Measurements from ENCODE around the gene VAV2. TPM values are rescaled to one million over a fixed set of nuclear protein-coding genes. Genes with fewer than 3 reads are reported as not detected.
A peak's percentile ranks its signal among the peaks of the same experiment; 100 is the strongest.
"Not testable (repeated sequence)": the region's sequence is repeated elsewhere in the genome, so short reads cannot be mapped to it uniquely, and the experiment has no call there.

Gene VAV2
- total RNA-seq, 1 donor from 2014 or later = 7.6 TPM

DNA sequence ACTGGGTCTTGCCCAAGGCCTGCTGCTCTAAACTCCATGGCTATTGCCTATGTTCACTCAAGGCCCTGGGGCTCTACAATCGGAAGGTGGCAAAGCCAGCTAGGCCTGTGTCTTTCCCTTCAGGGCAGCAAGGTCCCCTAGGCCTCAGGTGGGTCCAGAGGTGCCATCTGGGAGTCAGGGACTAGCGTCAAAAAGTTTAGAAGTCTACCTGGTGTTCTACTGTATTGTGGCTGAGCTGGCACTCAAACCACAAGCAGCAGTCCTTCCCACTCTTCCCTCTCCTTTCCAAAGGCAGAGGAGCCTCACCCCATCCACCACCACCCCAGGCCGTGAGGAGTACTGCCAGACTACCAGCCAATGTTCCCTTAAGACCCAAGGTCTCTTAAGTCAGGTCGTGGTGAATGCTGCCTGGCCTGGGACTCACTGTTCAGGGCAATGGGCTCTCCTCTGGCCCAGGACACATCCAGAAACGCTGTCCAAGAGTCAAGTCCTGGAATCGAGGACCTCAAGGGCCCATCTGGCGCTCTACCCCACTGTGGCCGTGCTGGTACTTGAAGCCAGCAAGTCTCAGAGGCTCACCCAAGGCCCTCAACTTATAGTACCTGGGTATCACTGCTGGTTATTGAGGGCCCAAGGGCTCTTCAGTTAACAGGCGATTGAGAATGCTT is 241.0 kb downstream of the VAV2 start:
- intact Hi-C loops (cut with DNase I) = no loop called here
- DNase-seq (ENCODE audit: missing footprints) = no peak

DNA sequence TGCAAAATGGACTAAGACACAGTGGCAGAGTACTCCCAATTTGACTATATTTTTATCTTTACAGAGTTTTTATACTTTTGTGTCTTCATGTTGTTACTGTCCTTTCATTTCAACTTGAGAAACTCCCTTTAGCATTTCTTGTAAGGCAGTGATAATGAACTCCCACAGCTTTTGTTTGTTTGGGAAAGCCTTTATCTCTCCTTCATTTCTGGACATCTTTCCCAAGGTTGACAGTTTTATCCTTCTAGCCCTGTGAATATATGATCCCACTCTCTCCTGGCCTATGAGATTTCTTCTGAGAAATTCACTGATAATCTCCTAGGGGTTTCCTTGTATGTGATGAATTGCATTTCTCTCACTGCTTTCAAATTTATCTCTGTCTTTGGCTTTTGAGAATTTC is 244.8 kb downstream of the VAV2 start:
- intact Hi-C loops (cut with DNase I) = no loop called here
- no peak for ATAC-seq
- no peak for DNase-seq (ENCODE audit: missing footprints)

More for the DNA sequence above, 241.0 kb downstream of the VAV2 start:
- no peak for ATAC-seq

- DNase-seq (ENCODE audit: missing footprints); intact Hi-C loops (cut with DNase I); ATAC-seq: not testable (repeated sequence)
These were observed 247.6 kb downstream of the VAV2 start for GRCh38 chr9:133744528-133744927.

DNA sequence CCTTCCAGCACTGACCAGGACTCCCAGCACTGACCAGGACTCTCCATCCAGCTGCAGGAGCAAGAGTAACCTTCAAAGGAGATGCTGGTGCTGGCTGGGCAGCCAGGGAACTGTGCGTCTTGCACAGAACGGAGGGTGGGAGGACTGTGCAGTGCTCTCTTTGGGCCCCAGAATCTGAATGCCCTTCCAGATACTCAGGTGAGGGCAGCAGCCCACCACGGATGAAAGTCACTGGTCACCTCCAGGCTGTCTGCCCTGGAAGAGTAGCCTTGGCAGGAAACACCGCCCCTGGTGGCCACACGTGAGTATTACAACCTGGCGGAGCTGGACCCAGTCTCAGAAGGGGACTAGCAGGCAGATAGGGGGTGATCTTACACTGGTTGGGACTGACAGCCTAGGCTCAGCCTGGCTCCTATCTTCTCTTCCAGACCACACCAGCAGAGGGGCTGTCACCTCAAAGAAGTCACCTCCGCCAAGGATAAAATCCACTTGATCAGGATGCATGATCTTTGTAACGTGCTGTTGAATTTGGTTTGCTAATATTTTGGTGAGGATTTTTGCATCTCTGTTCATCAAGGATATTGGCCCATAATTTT is 249.2 kb downstream of the VAV2 start:
- peak; percentile 83 for DNase-seq (ENCODE audit: missing footprints)
- intact Hi-C loops (cut with DNase I) = no loop called here

GRCh38 chr9:133742251-133742650 is 249.9 kb downstream of the VAV2 start:
- DNase-seq (ENCODE audit: missing footprints) (no peak), ATAC-seq (no peak)
- intact Hi-C loops (cut with DNase I) = no loop called here

More for the DNA sequence above, 249.2 kb downstream of the VAV2 start:
- ATAC-seq = peak; percentile 72

DNA sequence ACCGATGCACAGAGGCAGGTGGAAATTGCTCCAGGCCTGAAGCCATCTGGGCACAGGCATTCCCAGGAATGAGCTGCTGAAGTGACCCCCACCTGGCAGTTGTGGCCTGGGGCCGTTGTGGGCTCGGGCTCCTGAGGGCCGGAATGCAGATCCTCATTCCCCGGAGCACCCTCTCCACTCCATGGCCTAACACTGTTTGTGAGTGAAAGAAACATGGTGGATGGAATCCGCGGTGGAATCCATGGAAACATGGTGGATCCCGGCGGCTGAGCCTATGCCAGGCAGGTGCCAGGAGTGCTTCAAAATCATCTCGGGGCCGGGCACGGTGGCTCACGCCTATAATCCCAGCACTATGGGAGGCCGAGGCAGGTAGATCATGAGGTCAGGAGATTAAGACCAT is 250.4 kb downstream of the VAV2 start:
- no peak for DNase-seq (ENCODE audit: missing footprints)
- ATAC-seq = no peak
- intact Hi-C loops (cut with DNase I) = no loop called here

- intact Hi-C loops (cut with DNase I) = no loop called here
- ATAC-seq = no peak
- DNase-seq (ENCODE audit: missing footprints) = no peak
These were observed 251.2 kb downstream of the VAV2 start for GRCh38 chr9:133740911-133741310.

DNA sequence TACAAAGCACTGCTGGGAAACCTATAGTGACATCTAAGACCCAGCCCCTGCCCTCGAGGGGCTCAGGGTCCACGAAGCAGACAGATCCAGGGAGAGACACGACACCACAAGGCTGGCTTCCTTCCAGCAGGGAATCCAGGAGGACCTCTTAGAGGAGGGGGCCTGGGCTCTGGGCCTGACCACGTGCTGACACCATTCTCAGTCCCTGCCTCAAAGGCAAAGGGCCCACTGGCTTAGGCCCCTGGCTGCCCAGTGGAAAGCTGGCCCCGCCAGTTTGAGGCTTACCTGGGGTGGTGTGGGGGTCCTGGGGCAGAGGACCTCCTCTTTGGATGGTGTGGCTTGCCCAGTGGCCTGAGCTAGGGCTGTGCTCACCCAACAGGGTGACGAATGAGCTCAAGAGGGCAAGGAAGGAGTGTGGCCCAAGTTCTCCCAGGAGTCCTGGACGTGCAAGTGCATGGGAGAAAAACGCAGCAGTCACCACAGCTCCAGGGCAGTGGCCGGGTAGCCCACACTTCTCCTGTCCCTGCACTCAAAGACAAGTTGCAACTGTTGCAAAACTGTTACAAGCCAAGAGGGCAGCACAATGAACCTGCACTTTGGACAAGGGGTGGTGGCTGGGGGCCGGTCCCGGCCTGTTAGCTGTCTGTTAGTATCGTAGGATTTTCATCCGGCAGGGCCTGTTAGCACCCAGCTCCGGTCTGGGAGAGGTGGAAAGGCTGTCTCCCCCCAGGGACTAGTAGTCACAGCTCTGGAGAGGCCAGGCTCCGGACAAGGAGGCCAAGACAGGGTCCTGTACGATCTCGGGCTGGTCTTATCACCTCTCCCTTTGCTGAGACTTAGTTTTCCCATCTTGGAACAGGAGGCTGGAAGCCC is 252.5 kb downstream of the VAV2 start:
- DNase-seq (ENCODE audit: missing footprints) = no peak
- intact Hi-C loops (cut with DNase I) = no loop called here

DNA sequence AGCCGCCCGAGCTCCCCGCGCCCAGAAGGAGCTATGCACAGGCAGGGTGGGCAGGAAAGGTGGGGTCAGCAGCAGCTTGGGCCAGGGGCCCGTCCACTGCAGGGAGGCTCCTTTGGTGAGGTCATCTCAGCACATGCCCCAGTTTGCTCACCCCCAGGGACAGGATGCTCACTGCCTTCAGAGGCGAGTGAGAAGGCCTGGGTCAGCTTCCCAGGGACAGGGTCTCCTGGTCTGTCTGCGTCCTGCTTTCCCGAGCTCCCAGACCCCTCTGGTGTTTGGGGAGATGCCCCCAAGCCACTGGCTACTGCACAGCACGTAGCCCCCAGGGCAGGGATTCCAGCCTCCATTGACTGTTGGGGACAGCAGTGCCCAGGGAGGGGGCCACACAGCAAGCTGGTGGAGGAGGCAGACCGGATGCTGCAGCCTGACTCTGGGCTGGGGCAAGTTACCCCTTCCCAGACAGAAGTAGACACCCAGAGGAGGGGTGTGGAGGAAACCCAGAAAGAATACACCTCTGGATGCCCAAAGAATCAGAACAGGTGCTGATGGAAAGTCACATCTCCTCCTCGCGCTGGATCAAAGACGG is 253.4 kb downstream of the VAV2 start:
- DNase-seq (ENCODE audit: missing footprints) = no peak
- intact Hi-C loops (cut with DNase I) = no loop called here
- peak; percentile 7 for ATAC-seq

More for the DNA sequence above, 252.5 kb downstream of the VAV2 start:
- ATAC-seq = no peak

DNA sequence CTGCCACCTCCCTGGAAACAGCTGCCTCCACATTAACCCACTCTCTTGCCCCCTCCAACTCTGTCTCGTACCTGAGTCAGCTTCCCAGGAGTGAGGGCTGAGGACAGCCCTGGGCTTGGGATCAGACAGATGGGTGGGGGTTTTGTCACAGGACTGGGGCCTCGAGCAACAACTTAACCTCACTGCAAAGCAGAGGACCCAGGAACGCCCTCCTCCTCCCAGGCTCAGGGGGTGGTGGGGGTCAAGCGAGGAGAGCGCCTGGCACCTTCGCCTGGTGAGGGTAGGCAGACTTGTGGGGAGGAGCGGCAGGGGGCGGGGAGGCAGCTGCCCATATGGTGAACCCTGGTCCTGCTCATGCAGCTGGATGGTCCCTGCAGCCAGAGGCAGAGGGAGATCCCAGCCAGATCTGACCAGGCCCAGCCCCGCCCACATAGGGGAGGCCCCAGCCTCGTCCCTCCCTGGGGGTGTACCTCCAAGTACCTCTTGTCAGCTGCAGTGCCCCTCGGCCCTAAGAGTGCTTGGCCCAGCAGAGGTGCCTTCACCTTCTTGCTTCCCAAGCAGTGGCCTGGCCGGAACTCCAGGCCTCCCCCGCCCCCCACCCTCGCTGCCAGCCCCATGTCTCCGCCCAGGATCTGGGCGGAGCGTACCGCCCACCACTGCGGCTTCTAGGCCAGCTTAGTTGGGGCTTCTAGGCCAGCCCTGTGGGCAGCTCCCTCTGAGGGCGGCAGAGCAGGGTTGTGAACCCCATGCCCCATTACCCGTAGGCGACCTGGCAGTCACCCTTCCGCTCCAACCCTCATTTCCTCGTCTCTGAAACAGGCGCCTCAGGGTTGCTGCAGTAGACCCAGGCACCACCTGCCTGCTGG is 254.1 kb downstream of the VAV2 start, which contains the start of gene SARDH:
TSS of gene SARDH (minus strand) at position 579 of the 866 bp plus-strand sequence. CDS start 4,179 bp downstream, outside the sequence.
- intact Hi-C loops (cut with DNase I) = no loop called here
- DNase-seq (ENCODE audit: missing footprints) = no peak
- ATAC-seq = peak; percentile 75

DNA sequence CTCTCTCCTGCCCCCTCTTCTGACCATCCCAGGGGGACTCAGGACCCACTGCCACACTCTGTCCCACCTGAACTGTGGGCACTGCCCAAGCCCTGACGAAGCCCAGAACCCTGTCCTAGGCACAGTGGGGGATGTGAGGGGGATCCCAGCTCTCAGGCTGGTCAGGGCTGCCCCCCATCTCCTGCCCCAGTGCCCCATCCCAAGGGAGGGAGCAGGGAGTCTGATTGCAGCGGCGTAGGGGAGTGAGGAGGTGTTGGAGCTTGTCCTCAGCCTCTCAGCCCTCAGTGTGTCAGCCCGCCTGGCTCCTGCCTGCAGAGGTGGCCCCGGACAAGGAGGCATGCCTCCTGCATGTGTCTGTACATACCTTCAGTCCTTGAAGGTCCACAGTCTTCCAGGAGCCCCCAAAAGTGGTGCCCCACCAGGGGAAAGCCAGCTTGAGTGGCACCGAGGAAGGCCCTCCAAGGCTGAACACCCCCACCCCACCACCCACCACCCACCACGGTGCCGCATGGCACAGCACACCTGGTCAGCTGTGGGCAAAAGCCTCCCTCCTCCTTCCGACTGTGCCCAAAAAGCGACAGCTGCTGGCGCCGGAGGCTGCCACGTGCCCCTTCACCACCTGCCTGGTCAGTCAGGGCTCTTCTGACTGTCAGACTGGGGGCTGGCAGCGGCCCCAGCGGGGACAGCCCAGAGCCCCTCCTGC is 254.9 kb downstream of the VAV2 start:
- intact Hi-C loops (cut with DNase I) = no loop called here
- DNase-seq (ENCODE audit: missing footprints) (no peak), ATAC-seq (no peak)

- ATAC-seq (no peak), DNase-seq (ENCODE audit: missing footprints) (no peak)
- intact Hi-C loops (cut with DNase I) = no loop called here
These were observed 256.2 kb downstream of the VAV2 start for GRCh38 chr9:133735931-133736330.

DNA sequence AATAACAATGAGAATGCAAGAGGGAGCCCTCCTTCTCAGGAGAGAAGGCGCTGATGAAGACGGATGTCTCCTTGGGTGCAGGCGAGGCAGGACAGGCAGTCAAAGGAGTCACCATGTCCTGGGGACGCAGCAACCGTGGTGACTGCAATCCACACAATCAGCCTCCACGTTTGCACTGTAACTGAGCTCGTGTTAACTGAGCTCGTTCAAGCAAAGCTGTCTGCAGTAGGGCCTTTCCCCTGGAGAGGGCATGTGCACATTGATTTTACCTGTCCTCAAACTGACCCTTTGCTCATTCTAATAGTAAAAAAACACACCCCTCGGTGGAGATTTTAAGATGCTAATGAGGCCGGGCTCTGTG is 256.7 kb downstream of the VAV2 start:
- ATAC-seq = no peak
- no peak for DNase-seq (ENCODE audit: missing footprints)
- intact Hi-C loops (cut with DNase I) = no loop called here

GRCh38 chr9:133734590-133735414 is 257.3 kb downstream of the VAV2 start:
- no peak for ATAC-seq
- intact Hi-C loops (cut with DNase I) = no loop called here
- no peak for DNase-seq (ENCODE audit: missing footprints)

- intact Hi-C loops (cut with DNase I) = no loop called here
- DNase-seq (ENCODE audit: missing footprints) = no peak
- ATAC-seq = no peak
These were observed 258.2 kb downstream of the VAV2 start for GRCh38 chr9:133733796-133734533.

DNA sequence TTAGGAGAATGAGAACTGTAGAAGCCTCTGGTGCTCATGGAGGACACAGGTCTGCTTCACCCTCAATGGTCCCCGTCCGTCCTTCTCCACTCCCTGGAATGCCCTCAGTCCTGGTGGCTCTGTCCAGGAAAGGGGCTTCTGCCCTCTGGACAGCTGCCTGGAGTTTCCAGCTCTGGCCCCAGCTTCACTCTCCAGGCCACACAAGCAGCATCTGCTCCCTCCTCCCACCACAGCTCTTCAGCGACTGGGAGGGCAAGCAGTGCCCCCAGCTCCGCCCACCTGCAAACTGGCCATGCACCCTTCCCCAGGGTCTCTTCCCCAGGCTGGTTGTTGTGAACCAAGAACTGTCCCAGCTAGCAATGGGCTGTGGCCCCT is 258.7 kb downstream of the VAV2 start:
- ATAC-seq (no peak), DNase-seq (ENCODE audit: missing footprints) (no peak)
- intact Hi-C loops (cut with DNase I) = no loop called here

Measured in Right ventricle myocardium inferior (tissue), 1 donor.